Tongue (tissue), 2 donors: Measurements from ENCODE around the gene SLC22A31. TPM values are rescaled to one million over a fixed set of nuclear protein-coding genes. Genes with fewer than 3 reads are reported as not detected.
"Not testable (repeated sequence)": the region's sequence is repeated elsewhere in the genome, so short reads cannot be mapped to it uniquely, and the experiment has no call there.

ENCODE experiments used
- DNase-seq: peaks from one replicate; pipeline ENCODE4 v3.0.0-alpha.2; 2015
- total RNA-seq: library from RNA; depleted of rRNA; stranded (reverse); fragments of >200 nt; gene quantifications from one replicate; pipeline ENCODE4 v1.2.3, GENCODE V29; 2014

SLC22A31 gene
- total RNA-seq = 0.21 TPM

DNA sequence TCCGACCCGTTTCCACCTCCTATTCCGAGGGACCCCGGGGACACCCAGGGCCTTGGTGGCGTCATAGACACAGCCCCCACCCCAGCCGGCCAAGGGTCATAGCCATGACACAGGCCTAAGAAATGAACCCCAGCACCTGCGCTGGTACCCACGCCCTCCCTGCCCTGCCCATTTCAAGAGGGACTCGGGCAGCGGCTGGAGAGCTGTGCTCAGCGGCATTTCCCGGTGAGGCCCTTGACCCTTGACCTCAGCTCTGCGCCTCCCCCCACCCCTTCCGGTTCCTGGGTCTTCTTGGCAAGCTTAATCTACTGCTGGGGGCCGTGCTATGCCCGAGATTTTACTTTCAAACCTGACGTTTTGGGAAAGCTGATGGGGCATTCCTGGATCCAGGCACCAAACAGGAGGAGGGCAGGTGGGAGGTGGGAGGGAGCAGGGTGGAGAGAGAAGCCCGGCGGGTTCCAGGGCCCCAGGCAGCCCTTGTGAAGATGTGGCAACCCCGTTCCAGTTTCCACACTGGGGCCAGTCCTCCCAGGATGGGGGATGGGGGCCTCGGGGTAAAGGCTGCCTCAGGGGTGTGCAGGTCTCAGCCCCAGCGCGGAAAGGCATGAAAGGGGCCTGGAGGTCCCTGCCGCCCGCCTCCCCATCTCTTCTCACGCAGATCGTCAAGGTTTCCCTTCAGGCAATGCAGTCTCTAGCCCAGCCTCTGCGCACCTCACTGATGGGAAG is at the start of gene SLC22A31:
Gene SLC22A31, minus strand, starts transcription at position 414 of the 726 bp plus-strand sequence. Its CDS starts 36 bp downstream, at position 378.
- DNase-seq = no peak

DNA sequence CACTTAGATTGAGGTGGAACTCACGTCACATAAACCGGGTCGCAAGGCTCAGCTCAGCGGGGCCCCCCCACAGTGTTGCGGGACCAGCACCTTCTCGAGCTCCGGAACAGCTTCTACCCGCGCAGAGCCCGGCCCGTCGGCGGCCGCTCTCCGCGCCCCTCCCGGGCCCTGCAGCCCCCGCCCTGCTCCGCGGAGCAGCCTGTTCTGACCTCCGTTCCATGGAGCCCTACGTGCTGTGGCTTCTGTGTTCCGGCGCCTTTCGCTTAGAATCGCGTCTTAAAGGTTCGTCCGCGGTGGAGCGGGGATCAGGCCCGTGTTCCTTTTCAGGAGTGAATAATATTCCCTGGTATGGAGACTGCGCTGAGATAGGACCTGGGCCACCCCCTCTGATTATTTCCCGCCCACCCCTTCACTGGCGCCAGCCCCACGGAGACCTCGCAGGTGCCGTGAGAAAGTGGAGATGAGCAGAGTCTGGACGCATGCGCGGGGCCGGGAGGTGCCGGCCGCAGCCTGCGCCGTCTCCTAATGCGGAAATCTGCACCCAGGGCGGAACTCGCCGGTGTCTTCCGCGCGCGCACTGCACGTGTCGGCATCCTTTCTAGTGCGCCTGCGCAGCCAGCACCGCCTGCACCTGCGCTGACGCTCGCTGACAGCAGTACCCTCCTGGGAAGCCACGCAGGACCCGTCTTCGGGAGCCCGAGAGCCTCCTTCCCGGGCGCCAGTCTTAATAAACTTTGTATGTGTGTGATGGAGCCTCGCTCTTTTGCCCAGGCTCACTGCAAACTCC is 48.1 kb upstream of the SLC22A31 start:
- no peak for DNase-seq

DNA sequence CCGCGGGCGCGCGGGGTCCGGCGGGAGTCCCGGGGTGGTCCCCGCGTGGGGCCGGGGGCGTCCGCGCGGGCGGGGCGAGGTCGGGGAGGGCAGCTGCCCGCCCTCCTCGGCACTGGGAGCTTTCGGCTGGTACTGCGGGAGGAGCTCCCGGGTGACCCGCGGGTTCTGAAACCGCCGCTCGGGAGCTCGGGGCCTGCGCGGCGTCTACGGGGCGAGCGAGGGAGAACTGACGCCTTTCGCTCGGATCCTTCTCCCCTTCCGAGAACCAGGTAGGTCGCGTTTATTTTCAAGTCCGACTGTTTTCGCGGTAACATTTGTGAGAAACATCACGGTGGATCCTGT is 47.4 kb upstream of the SLC22A31 start:
- not testable (repeated sequence) for DNase-seq

DNA sequence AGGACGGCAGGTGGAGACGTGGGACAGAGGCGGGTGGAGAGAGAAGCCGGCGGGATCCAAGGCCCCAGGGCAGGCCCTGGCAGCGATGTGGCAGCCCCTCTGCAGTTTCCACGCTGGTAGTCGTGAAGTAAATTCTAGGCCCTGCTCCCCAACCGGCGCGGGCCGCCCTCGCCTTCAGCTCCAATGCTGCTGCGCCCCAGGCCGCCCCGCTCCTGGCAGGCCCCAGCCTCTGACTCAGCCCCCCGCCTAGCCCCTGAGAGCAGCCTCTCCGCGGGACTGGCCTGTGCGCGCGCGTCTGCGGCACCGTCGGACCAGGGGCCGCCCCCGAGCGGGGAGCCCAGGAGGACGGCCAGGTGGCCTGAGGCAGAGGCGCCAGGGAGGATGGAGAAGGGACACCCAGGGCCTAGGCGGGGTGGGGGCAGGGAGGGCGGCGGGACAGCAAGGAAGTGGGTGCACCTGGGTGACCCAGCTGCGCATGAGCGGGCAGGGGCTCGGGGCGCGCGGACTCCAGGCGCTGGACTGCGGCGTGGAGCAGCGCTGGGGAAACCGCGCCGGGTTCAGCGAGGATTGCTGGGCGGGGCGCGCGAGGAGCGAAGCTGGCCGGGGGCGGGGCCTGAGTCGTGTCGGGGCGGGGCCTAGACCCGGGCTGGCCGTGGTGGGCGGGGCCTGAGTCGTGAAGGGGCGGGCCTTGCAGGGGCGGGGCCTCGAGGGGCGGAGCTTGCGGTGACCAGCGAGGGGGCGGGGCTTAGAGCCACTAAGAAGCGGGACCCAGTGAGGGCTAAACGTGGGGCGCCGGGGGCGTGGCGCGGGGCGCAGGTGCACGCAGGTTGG is 46.8 kb upstream of the SLC22A31 start:
- peak; percentile 88 for DNase-seq

DNA sequence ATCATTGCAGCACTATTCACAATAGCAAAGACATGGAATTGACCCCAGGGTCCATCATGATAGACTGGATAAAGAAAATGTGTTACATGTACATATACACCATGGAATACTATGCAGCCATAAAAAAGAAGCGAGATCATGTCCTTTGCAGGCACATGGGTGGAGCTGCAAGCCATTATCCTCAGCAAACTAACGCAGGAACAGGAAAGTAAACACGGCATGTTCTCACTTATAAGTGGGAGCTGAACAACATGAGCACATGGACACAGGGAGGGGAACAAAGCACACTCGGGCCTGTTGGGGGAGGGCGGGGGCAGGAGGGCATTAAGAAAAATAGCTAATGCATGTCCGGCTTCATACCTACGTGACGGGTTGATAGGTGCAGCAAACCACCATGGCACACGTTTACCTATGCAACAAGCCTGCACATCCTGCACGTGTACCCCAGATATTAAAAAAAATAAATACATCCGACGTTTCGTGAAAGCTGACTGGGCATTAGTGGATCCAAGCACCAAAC is 46.1 kb upstream of the SLC22A31 start:
- no peak for DNase-seq

DNA sequence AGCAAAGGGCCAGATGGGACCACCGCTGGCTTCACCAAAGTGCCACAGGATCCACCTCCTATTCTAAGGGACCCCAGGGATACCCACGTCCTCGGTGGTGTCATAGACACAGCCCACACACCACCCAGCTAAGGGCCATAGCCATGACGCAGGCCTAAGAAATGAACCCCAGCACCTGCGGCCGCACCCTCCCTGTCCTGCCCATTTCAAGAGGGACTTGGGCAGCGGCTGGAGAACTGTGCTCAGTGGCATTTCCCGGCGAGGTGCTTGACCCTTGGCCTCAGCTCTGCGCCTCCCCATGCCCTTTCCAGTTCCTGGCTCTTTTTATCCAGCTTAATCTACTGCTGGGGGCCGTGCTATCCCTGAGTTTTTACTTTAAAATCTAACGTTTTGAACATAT is 44.4 kb upstream of the SLC22A31 start:
- no peak for DNase-seq

- DNase-seq = not testable (repeated sequence)
These were observed 43.9 kb upstream of the SLC22A31 start for GRCh38 chr16:89244264-89244663.

GRCh38 chr16:89243664-89244063 is 43.3 kb upstream of the SLC22A31 start:
- no peak for DNase-seq

DNA sequence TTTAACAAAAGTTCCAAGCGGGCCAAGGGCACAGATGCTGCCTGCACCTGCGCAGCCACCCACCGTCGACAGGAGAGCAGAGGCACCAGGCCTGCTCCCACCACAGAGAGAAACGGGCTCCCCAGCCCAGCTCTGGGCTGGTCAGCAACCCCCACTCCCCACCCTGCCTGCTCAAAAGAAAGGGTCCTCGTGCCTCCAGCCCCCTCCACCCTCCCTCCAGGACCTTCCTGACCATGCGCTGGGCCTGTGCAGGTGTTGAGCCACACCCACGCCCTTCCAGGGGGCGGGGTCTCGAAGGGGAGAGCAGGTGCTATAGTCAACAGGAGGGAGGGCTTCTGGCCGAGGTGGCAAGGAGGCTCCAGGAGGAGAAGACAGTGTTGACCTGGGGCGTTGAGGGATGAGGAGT is 42.5 kb upstream of the SLC22A31 start:
- no peak for DNase-seq

DNA sequence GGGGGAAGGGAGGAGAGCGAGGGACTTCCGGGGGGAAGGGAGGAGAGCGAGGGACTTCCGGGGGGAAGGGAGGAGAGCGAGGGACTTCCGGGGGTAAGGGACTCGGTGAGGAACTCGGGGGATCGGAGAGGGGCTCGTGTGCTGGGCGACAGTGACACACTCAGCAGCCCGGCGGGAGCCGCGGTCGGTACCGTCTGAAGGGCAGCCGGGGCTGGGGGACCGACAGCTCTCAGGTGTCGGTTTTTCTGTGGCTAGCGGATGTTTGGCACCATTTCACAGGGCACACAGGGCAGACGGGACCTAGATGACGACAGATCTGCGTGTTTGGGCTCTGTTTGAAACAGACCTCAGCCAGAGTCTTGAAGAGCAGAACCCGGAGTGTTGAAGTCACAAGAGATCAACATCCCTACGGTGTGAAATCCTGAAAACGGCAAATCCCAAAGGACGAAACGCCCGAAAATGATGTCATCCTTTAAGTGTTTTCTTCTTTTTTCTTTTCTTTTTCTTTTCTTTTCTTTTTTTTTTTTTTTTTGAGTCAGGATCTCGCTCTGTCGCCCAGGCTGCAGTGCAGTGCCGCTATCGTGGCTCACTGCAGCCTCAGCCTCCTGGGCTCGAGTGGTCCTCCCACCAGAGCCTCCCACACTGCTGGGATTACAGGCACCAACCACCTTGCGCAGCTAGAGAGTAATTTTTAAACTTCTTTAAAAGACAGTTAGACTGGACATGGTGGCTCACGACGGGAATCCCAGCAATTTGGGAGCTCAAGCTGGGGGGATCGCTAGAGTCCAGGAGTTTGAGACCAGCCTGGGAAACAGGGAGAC is 41.1 kb upstream of the SLC22A31 start:
- DNase-seq = peak; percentile 82

DNA sequence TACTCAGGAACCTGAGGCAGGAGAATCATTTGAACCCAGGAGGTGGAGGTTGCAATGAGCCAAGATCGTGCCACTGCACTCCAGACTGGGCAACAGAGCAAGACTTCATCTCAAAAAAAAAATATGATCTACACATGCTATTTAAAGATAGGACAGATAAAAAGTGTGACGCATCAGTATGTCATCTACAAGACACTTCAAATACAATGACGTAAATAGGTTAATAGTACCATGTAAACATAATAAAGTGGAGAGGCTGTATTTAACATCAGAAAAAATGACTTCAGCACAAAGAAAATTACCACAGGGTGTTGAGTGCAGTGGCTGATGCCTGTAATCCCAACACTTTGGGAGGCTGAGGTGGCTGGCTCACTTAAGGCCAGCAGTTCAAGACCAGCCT is 37.4 kb upstream of the SLC22A31 start:
- no peak for DNase-seq

GRCh38 chr16:89233678-89234490 is 33.5 kb upstream of the SLC22A31 start:
- DNase-seq = no peak

DNA sequence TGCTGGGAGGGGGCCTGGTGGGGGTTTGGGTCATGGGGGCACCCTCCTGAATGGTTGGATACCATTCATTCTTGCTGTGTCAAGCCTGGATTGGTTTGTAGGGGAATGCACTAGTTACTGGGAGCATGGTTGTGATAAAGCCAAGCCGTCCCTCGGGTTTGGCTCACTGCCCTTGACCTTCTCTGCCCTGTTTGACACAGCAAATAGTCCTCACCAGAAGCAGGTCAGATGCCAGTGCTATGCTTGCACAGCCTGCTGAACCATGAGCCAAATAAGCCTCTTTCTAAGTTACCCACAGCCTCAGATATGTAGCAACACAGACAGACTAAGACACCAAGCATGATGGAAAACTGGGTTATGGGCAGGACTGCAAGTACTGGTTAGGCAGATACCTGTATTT is 31.8 kb upstream of the SLC22A31 start:
- no peak for DNase-seq

DNA sequence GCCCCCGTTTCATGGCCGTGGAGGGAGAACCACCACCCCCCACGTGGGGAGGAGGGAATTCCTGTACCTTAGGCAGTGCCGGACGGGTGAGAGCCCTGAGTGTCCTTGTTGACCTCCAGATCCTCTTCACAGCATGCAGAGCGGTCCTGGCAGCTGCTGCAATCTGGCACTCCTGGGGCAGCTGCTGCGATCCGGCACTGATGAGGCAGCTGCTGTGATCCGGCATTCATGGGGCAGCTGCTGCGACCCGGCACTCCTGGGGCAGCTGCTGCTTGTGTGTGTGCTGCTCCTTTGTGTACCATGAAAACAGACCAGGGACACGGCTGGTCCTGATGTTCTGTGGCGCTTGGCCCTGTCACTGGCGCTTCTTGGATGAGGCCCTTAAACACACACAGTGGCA is 29.9 kb upstream of the SLC22A31 start:
- peak; percentile 93 for DNase-seq

- DNase-seq = no peak
These were observed 24.3 kb upstream of the SLC22A31 start for GRCh38 chr16:89224665-89225064.

- DNase-seq = no peak
These were observed 22.6 kb upstream of the SLC22A31 start for GRCh38 chr16:89222931-89223330.

DNA sequence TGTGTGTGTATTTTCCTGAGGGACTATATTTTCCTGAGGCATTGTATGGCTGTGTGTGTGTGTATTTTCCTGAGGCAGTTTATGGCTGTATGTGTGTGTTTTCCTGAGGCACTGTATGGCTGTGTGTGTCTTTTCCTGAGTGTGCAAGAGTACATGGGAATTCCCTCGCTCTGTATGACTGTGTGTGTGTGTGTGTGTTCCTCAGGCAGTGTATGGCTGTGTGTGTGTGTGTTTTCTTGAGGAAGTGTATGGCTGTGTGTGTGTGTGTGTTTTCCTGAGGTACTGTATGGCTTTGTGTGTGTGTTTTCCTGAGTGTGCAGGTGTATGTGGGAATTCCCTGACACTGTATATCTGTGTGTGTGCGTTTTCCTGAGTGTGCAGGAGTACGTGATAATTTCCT is 21.3 kb upstream of the SLC22A31 start:
- no peak for DNase-seq

DNA sequence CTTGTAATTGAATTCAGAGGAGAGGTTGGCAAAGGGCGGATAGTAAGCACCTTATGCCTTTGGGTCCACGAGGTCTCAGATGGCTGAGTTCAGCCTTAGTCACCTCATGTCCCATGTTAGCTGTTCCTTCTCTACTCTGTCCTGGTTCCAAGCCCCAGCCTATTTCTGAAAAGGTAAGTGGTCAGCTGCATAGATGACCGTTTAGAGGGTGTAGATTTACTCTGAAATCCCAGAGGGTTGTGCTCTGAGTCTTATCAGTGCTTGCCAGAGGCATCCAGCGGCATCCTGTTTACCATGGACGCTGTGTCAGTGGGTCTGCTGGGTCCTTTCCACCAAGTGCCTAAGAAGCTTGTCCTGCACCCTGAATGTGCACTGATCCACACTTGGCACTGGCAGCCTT is 19.0 kb upstream of the SLC22A31 start:
- no peak for DNase-seq

- DNase-seq = peak; percentile 92
These were observed 17.3 kb upstream of the SLC22A31 start, which contains the start of gene ZNF778 for GRCh38 chr16:89217388-89218191. Gene ZNF778, plus strand, starts transcription at chr16:89217703. Its CDS starts 3,425 bp downstream, at chr16:89221128.

GRCh38 chr16:89217138-89217387 is 16.7 kb upstream of the SLC22A31 start:
- no peak for DNase-seq
